T-helper 17 cell (primary cell): ENCODE results near the gene CD58. TPM values are rescaled to one million over a fixed set of nuclear protein-coding genes. Genes with fewer than 3 reads are reported as not detected.

Experiments
- ATAC-seq: fragments of 150-1000 bp; cut with Tn5 transposase; 2 replicates; pipeline ENCODE4 v1.10.0; 2021; ENCODE audit warnings: mild to moderate bottlenecking, moderate library complexity
- DNase-seq, 3 donors: peaks; one replicate each; pipeline versions ENCODE4 v3.0.0 to v3.0.0-alpha.2; 2020 to 2021
- H3K9me3 ChIP-seq: one replicate; pipeline ENCODE4 v1.7.0; 2013; ENCODE audit warnings: low read length, mild to moderate bottlenecking; ENCODE audit not compliant: control insufficient read depth, poor library complexity, severe bottlenecking
- H3K27ac Mint-ChIP-seq: one replicate; pipeline ENCODE4 v1.8.0; 2022; ENCODE audit warnings: mild to moderate bottlenecking, moderate library complexity, mixed read lengths
- H3K27me3 Mint-ChIP-seq: one replicate; pipeline ENCODE4 v1.8.0; 2022; ENCODE audit warnings: mixed read lengths
- H3K36me3 Mint-ChIP-seq: one replicate; pipeline ENCODE4 v1.8.0; 2022; ENCODE audit warnings: low read depth, mixed read lengths
- H3K4me1 Mint-ChIP-seq: one replicate; pipeline ENCODE4 v1.8.0; 2022; ENCODE audit warnings: mild to moderate bottlenecking, mixed read lengths
- H3K4me3 Mint-ChIP-seq: one replicate; pipeline ENCODE4 v1.8.0; 2022; ENCODE audit warnings: mild to moderate bottlenecking, moderate library complexity, mixed read lengths
- total RNA-seq, 4 donors: library from RNA in 2 of 4; stranded (reverse) in 2 of 4; gene quantifications; one replicate each; pipeline ENCODE4 v1.2.3 and lab custom pipeline; 2022 to 2026

CD58 gene
- total RNA-seq, 2 donors from 2014 or later, result 21.7 to 22.1 TPM

DNA sequence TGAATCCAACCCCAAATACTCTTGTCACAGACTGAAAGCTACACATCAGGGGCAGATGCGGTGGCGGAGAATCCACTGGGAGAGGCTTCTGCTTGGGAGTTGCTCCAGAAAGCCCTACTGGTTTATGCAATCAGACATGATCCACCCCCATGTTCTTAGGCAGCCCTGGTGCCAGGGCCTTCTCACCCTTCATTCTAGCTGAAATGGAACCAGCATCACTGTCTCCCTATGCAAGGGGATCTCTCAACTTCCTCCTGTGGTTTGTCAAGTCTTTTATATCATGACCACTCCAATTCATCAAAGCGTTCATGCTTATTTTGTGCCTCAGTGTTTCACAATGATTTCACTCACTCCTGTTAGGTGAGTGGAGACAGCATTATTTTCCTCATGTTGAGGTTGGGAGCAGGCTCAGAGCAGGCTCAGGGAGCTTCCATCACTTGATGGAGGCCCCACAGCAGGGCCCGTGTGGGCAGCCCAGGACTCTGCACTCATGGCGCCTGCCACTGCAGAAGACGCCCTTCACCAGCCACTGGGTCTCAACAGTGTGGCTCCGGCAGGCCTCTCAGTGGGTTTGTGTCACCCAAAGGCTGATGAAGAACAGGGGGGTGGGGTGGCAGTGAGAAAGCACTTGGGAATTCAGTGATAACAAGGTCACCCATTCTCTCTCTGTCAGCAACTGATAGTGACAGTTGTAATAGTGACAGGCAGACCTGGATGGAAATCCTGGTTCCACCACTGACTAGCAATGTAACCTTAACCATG is 67.1 kb downstream of the CD58 start:
- peak overlapping the region; percentile 97 for H3K27ac Mint-ChIP-seq
- H3K4me1 Mint-ChIP-seq, result peaks cover 60% of the 10 kb centered on the region
- ATAC-seq (peak; percentile 5), DNase-seq (no peak)
- peak overlapping the region; percentile 66 for H3K4me3 Mint-ChIP-seq
- H3K27me3 Mint-ChIP-seq, result no peaks in the 10 kb centered on the region
- no peaks in the 10 kb centered on the region for H3K9me3 ChIP-seq
- no peaks in the 10 kb centered on the region for H3K36me3 Mint-ChIP-seq

DNA sequence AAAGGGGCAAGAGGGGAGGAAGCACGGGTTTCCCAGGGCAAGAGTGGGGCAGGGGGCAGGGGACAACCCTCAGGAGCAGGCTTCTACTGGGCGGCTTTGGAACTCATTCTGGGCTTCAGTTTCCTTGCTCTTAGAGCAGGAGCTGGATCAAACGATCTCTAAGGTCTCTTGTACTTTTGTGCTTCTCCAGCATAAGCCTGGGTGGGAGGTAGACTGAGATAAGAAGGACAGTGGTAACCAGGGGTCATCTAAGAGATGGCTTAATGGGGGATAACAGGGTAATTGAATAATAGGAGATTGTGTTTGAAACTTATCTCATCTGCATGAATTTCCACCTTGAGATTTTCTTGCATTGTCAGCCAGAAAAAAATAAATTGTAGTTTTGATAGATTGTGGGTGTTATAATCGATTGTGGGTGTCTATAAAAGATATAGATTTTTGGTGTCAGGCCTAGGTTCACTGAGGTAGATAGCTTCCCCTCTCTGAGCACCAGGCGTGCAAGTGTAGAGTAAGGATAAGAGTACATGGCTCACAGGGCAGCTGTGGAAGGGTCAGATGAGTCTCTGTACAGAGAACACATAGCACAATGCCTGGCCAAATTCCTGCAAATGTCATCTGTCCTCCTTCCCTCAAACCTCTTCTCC is 68.0 kb downstream of the CD58 start:
- H3K27ac Mint-ChIP-seq, result peak overlapping the region; percentile 97
- no peak for ATAC-seq

DNA sequence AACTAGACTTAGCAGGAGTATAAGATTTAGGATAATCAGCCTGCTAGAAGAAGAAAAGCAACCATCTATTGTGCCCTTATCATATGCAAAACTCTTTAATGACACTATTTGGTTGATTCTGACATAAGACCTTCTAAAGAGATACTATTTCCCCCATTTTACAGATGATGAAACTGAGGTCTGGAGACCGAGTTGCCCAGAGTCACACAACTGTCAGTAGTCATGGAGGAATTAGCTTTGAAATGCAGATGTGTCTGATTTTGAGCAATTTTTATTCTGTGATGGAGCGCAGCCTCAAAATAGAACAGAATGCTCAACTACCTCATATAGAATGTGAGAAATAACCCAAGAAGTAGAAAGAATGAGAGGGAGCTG is 69.0 kb downstream of the CD58 start:
- H3K27me3 Mint-ChIP-seq, result no peaks in the 10 kb centered on the region
- no peak for ATAC-seq
- DNase-seq, result no peak
- peak overlapping the region; percentile 97 for H3K27ac Mint-ChIP-seq
- H3K36me3 Mint-ChIP-seq, result no peaks in the 10 kb centered on the region
- H3K4me1 Mint-ChIP-seq, result peaks cover 52% of the 10 kb centered on the region
- H3K4me3 Mint-ChIP-seq, result no peak overlapping the region
- no peaks in the 10 kb centered on the region for H3K9me3 ChIP-seq

More for the DNA sequence above, 68.0 kb downstream of the CD58 start:
- Mint-ChIP-seq H3K4me1 (peaks cover 52% of the 10 kb centered on the region), H3K27me3 (no peaks in the 10 kb centered on the region), H3K36me3 (no peaks in the 10 kb centered on the region), H3K4me3 (peak overlapping the region; percentile 59)
- DNase-seq, result no peak
- H3K9me3 ChIP-seq, result no peaks in the 10 kb centered on the region

GRCh38 chr1:116501125-116501869 is 69.5 kb downstream of the CD58 start:
- no peak for ATAC-seq
- Mint-ChIP-seq H3K27me3 (no peaks in the 10 kb centered on the region), H3K36me3 (no peaks in the 10 kb centered on the region), H3K4me1 (peaks cover 52% of the 10 kb centered on the region), H3K4me3 (no peak overlapping the region), H3K27ac (peak overlapping the region; percentile 97)
- DNase-seq, result no peak
- no peaks in the 10 kb centered on the region for H3K9me3 ChIP-seq

GRCh38 chr1:116498789-116499628 is 71.8 kb downstream of the CD58 start:
- ATAC-seq (peak; percentile 70), DNase-seq (peak in 1 of 3 donors; percentile 39)
- no peaks in the 10 kb centered on the region for H3K36me3 Mint-ChIP-seq
- H3K27me3 Mint-ChIP-seq, result no peaks in the 10 kb centered on the region
- no peak overlapping the region for H3K4me3 Mint-ChIP-seq
- no peaks in the 10 kb centered on the region for H3K9me3 ChIP-seq
- peaks cover 35% of the 10 kb centered on the region for H3K4me1 Mint-ChIP-seq
- peak overlapping the region; percentile 97 for H3K27ac Mint-ChIP-seq

DNA sequence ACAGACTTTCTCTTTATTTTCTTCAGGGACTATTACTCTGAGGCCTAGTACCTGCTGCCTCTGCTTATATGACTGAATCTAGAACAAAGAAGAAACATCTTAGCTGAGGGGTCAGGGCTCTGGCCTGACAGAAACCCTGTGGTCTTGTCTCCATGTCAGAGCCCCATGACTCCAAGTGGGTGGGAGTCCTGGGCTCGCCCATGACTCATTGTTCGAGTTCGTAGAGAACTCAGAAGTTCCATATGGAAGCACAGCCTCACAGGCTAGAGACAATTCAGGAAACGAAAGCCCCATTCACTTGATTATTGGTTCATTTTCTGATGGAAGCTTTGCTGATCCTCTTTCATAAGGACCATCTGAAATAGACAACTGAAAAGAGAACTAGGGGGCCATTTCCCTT is 73.2 kb downstream of the CD58 start:
- Mint-ChIP-seq H3K27ac (peak overlapping the region; percentile 87), H3K36me3 (no peaks in the 10 kb centered on the region), H3K27me3 (no peaks in the 10 kb centered on the region), H3K4me3 (no peak overlapping the region), H3K4me1 (peaks cover 25% of the 10 kb centered on the region)
- no peak for ATAC-seq
- no peaks in the 10 kb centered on the region for H3K9me3 ChIP-seq
- no peak for DNase-seq

- Mint-ChIP-seq H3K27me3 (no peaks in the 10 kb centered on the region), H3K4me1 (peaks cover 20% of the 10 kb centered on the region), H3K36me3 (no peaks in the 10 kb centered on the region), H3K4me3 (no peak overlapping the region), H3K27ac (peak overlapping the region; percentile 87)
- ATAC-seq (no peak), DNase-seq (no peak)
- H3K9me3 ChIP-seq, result no peaks in the 10 kb centered on the region
Observed at GRCh38 chr1:116496898-116497297, 73.9 kb downstream of the CD58 start.

GRCh38 chr1:116496380-116496779 is 74.4 kb downstream of the CD58 start:
- Mint-ChIP-seq H3K27ac (peak overlapping the region; percentile 87), H3K27me3 (no peaks in the 10 kb centered on the region), H3K4me3 (no peak overlapping the region), H3K36me3 (no peaks in the 10 kb centered on the region), H3K4me1 (peaks cover 20% of the 10 kb centered on the region)
- no peak for DNase-seq
- ATAC-seq, result no peak
- H3K9me3 ChIP-seq, result no peaks in the 10 kb centered on the region

DNA sequence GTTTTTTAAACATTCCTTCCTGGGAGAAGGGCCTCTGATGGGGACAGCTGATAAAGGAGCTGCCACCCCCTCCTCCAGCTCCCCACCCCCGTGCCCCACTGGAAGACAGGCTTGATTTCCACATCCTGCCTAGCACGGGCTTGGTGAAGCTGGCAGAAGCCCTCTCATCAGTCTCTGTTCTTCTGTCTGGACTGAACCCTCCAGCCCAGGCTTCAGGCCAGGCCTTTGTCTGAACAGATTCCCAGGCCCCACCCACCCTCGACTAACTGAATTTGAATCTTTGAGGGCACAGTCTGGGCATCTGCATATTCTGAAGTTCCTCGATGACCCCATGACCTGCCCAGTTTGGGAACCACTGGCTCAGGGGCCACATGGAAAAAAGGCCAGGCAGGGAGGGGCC is 75.3 kb downstream of the CD58 start:
- H3K4me3 Mint-ChIP-seq, result no peak overlapping the region
- DNase-seq, result no peak
- peaks cover 19% of the 10 kb centered on the region for H3K4me1 Mint-ChIP-seq
- no peak for ATAC-seq
- no peaks in the 10 kb centered on the region for H3K27me3 Mint-ChIP-seq
- H3K9me3 ChIP-seq, result no peaks in the 10 kb centered on the region
- no peaks in the 10 kb centered on the region for H3K36me3 Mint-ChIP-seq
- H3K27ac Mint-ChIP-seq, result no peak overlapping the region

DNA sequence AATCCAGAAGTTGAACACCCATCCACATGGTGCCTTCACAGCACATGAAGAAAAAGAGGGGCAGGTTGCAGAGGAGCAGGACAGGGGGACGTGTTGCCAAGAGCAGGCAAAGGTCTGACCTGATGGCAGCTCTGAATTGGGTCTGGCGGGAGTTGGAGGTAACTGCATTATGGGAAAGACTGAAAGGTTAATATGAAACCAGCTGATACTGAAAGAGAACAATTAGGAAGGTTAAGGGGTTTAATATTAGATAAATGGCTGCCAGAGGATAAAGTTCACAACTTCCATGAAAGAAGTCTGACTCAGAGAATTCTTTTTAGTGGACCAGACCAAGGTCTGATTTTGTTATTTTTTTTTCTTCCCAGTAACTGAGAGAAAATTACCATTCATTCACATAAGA is 76.1 kb downstream of the CD58 start:
- H3K36me3 Mint-ChIP-seq, result no peaks in the 10 kb centered on the region
- H3K27ac Mint-ChIP-seq, result no peak overlapping the region
- no peaks in the 10 kb centered on the region for H3K27me3 Mint-ChIP-seq
- H3K4me3 Mint-ChIP-seq, result no peak overlapping the region
- DNase-seq (no peak), ATAC-seq (no peak)
- no peaks in the 10 kb centered on the region for H3K9me3 ChIP-seq
- peaks cover 19% of the 10 kb centered on the region for H3K4me1 Mint-ChIP-seq

DNA sequence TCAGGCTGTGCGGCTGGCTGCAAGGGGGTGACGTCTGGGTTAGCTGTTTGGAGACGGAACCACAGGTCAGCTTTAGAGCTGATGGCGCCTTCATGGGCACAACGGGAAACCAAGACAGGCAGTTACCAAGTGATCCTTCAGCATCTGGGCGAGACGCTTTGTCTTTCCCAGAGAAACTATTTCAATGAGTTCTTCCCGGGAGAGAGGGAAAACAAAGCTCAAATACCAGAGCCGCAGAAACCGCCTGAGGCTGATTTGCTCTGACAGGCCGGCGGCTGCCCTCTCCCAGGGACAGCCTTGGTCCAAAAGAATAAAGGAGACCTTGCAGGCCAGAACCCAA is 76.5 kb downstream of the CD58 start:
- H3K4me3 Mint-ChIP-seq, result no peak overlapping the region
- H3K36me3 Mint-ChIP-seq, result no peaks in the 10 kb centered on the region
- ATAC-seq (no peak), DNase-seq (no peak)
- no peak overlapping the region for H3K27ac Mint-ChIP-seq
- no peaks in the 10 kb centered on the region for H3K9me3 ChIP-seq
- peaks cover 20% of the 10 kb centered on the region for H3K4me1 Mint-ChIP-seq
- H3K27me3 Mint-ChIP-seq, result no peaks in the 10 kb centered on the region

DNA sequence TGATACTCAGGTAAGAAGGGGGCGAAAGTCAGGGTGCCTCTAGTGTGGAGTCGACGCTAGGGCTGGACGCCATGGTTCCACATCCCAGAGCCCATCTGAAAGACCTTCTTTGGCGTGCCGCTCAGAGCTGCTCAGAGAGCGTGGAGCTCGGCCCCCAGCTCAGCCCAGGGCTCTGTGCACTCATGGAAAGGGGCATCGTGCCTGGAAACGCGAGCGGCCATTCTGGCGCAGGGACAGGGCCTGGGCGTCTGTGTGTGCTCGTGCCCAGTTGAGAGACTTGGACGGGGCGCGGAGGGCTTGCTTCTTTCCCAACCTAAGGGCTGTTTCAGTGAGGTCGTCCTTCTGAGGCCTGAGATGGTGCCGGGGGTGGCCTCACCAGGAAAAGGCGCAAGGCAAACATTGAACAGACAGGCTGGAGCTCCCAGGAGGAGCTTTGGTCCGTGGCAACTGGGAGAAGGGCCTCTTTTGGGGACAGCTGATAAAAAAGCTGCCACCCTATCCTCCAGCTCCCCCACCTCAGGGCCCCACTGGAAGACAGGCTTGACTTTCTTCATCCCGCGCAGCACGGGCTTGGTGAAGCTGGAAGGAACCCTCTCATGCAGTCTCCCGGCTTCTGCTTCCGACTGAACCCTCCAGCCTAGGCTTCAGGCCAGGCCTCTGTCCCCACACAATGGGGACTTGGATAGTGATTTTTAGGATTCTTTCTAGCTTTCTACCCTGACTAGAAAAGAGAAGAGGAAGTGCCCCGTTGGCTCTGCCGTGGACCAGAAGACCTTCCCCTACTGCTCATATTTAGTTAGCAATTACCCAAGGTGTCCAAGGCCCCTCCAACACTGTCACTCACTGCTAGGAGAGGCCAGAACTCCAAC is 77.1 kb downstream of the CD58 start:
- Mint-ChIP-seq H3K4me3 (no peak overlapping the region), H3K27ac (peak overlapping the region; percentile 78), H3K27me3 (no peaks in the 10 kb centered on the region), H3K4me1 (peaks cover 16% of the 10 kb centered on the region), H3K36me3 (no peaks in the 10 kb centered on the region)
- no peaks in the 10 kb centered on the region for H3K9me3 ChIP-seq
- no peak for DNase-seq
- ATAC-seq, result no peak
